Measurements from ENCODE around the gene MUC2. TPM values are rescaled to one million over a fixed set of nuclear protein-coding genes. Genes with fewer than 3 reads are reported as not detected.

MUC2 gene
- total RNA-seq, 1 donor from 2014 or later: not detected

GRCh38 chr11:1120532-1121330 is 46.1 kb downstream of the MUC2 start:
- no peak for DNase-seq (ENCODE audit: low spot score)
- H3K27ac Mint-ChIP-seq (ENCODE audit: unreplicated experiment): no peak overlapping the region

GRCh38 chr11:1121331-1121812 is 46.7 kb downstream of the MUC2 start:
- no peak overlapping the region for H3K4me3 Mint-ChIP-seq (ENCODE audit: unreplicated experiment)
- TF ChIP-seq CTCF (IDR thresholded peaks at IDR 0.05; ENCODE audit: unreplicated experiment): no peak
- DNase-seq (ENCODE audit: low spot score): no peak
- H3K36me3 Mint-ChIP-seq (ENCODE audit: low read depth, unreplicated experiment): no peaks in the 10 kb centered on the region
- H3K4me1 Mint-ChIP-seq (ENCODE audit: unreplicated experiment): no peaks in the 10 kb centered on the region
- no peak overlapping the region for H3K27ac Mint-ChIP-seq (ENCODE audit: unreplicated experiment)
- H3K9me3 Mint-ChIP-seq (ENCODE audit: unreplicated experiment): no peaks in the 10 kb centered on the region
- peaks cover 14% of the 10 kb centered on the region for H3K27me3 Mint-ChIP-seq (ENCODE audit: unreplicated experiment)

More at GRCh38 chr11:1120532-1121330, 46.1 kb downstream of the MUC2 start:
- peaks cover 14% of the 10 kb centered on the region for H3K27me3 Mint-ChIP-seq (ENCODE audit: unreplicated experiment)
- no peaks in the 10 kb centered on the region for H3K36me3 Mint-ChIP-seq (ENCODE audit: low read depth, unreplicated experiment)
- H3K4me1 Mint-ChIP-seq (ENCODE audit: unreplicated experiment): no peaks in the 10 kb centered on the region
- H3K4me3 Mint-ChIP-seq (ENCODE audit: unreplicated experiment): no peak overlapping the region
- no peaks in the 10 kb centered on the region for H3K9me3 Mint-ChIP-seq (ENCODE audit: unreplicated experiment)
- no peak for TF ChIP-seq CTCF (IDR thresholded peaks at IDR 0.05; ENCODE audit: unreplicated experiment)

GRCh38 chr11:1121813-1122663 is 47.4 kb downstream of the MUC2 start:
- DNase-seq (ENCODE audit: low spot score): peak; percentile 4
- H3K27me3 Mint-ChIP-seq (ENCODE audit: unreplicated experiment): peaks cover 12% of the 10 kb centered on the region
- H3K27ac Mint-ChIP-seq (ENCODE audit: unreplicated experiment): no peak overlapping the region
- no peaks in the 10 kb centered on the region for H3K36me3 Mint-ChIP-seq (ENCODE audit: low read depth, unreplicated experiment)
- TF ChIP-seq CTCF (IDR thresholded peaks at IDR 0.05; ENCODE audit: unreplicated experiment): no peak
- no peaks in the 10 kb centered on the region for H3K9me3 Mint-ChIP-seq (ENCODE audit: unreplicated experiment)
- no peak overlapping the region for H3K4me3 Mint-ChIP-seq (ENCODE audit: unreplicated experiment)
- H3K4me1 Mint-ChIP-seq (ENCODE audit: unreplicated experiment): no peaks in the 10 kb centered on the region

- Mint-ChIP-seq H3K36me3 (ENCODE audit: low read depth, unreplicated experiment) (no peaks in the 10 kb centered on the region), H3K27me3 (ENCODE audit: unreplicated experiment) (peaks cover 14% of the 10 kb centered on the region), H3K4me3 (ENCODE audit: unreplicated experiment) (no peak overlapping the region), H3K4me1 (ENCODE audit: unreplicated experiment) (no peaks in the 10 kb centered on the region), H3K27ac (ENCODE audit: unreplicated experiment) (no peak overlapping the region), H3K9me3 (ENCODE audit: unreplicated experiment) (no peaks in the 10 kb centered on the region)
- no peak for DNase-seq (ENCODE audit: low spot score)
- no peak for TF ChIP-seq CTCF (IDR thresholded peaks at IDR 0.05; ENCODE audit: unreplicated experiment)
Observed at GRCh38 chr11:1122664-1123002, 48.0 kb downstream of the MUC2 start.
